ENCODE data around the gene PALLD.
"Not testable (repeated sequence)": the region's sequence is repeated elsewhere in the genome, so short reads cannot be mapped to it uniquely, and the experiment has no call there.

PALLD gene

GRCh38 chr4:168725930-168726329, 229.1 kb downstream of the PALLD start:
- no peaks in the 10 kb centered on the region for H3K79me2 ChIP-seq (ENCODE audit: low read length)
- no peak overlapping the region for H3K9ac ChIP-seq (ENCODE audit: low read length)
- no peak overlapping the region for H2AFZ ChIP-seq (ENCODE audit: low read length)
- TF ChIP-seq EZH2 (optimal IDR thresholded peaks at IDR 0.05; ENCODE audit: low read depth, low read length): no peak
- TF ChIP-seq, protein P1, sequence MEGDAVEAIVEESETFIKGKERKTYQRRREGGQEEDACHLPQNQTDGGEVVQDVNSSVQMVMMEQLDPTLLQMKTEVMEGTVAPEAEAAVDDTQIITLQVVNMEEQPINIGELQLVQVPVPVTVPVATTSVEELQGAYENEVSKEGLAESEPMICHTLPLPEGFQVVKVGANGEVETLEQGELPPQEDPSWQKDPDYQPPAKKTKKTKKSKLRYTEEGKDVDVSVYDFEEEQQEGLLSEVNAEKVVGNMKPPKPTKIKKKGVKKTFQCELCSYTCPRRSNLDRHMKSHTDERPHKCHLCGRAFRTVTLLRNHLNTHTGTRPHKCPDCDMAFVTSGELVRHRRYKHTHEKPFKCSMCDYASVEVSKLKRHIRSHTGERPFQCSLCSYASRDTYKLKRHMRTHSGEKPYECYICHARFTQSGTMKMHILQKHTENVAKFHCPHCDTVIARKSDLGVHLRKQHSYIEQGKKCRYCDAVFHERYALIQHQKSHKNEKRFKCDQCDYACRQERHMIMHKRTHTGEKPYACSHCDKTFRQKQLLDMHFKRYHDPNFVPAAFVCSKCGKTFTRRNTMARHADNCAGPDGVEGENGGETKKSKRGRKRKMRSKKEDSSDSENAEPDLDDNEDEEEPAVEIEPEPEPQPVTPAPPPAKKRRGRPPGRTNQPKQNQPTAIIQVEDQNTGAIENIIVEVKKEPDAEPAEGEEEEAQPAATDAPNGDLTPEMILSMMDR (IDR thresholded peaks at IDR 0.05; ENCODE audit: low read length): no peak
- TF ChIP-seq EZH2phosphoT487 (IDR thresholded peaks at IDR 0.05; ENCODE audit: low read length): no peak
- H3K36me3 ChIP-seq (replicated peaks; ENCODE audit: insufficient read depth, low read length): no peaks in the 10 kb centered on the region
- no peaks in the 10 kb centered on the region for H3K4me1 ChIP-seq (ENCODE audit: low read length)
- H3K27me3 ChIP-seq (replicated peaks; ENCODE audit: insufficient read depth, low read length): no peaks in the 10 kb centered on the region
- no peaks in the 10 kb centered on the region for H3K9me2 ChIP-seq (replicated peaks; ENCODE audit: insufficient read depth, low read length)
- H3F3A ChIP-seq (ENCODE audit: insufficient read depth, low read length): no peaks in the 10 kb centered on the region
- no peaks in the 10 kb centered on the region for H4K20me1 ChIP-seq (ENCODE audit: insufficient read depth, low read length)
- H3K27ac ChIP-seq (ENCODE audit: low read length): no peak overlapping the region
- no peak overlapping the region for H3K4me3 ChIP-seq (ENCODE audit: low read length)
- DNase-seq: no peak
- no peaks in the 10 kb centered on the region for H3K9me3 ChIP-seq (replicated peaks; ENCODE audit: insufficient read depth, low read length)
- H3K4me2 ChIP-seq (ENCODE audit: low read depth, low read length): no peak overlapping the region

- not testable (repeated sequence) for H3K4me3 ChIP-seq (ENCODE audit: low read length); DNase-seq; H2AFZ ChIP-seq (ENCODE audit: low read length); H3K4me2 ChIP-seq (ENCODE audit: low read depth, low read length); H3K9me2 ChIP-seq (replicated peaks; ENCODE audit: insufficient read depth, low read length); H3K9me3 ChIP-seq (replicated peaks; ENCODE audit: insufficient read depth, low read length); H3F3A ChIP-seq (ENCODE audit: insufficient read depth, low read length); H3K36me3 ChIP-seq (replicated peaks; ENCODE audit: insufficient read depth, low read length); H3K79me2 ChIP-seq (ENCODE audit: low read length); H3K27ac ChIP-seq (ENCODE audit: low read length); H3K27me3 ChIP-seq (replicated peaks; ENCODE audit: insufficient read depth, low read length); H3K4me1 ChIP-seq (ENCODE audit: low read length); H3K9ac ChIP-seq (ENCODE audit: low read length); H4K20me1 ChIP-seq (ENCODE audit: insufficient read depth, low read length)
Observed at GRCh38 chr4:168727181-168727580, 230.3 kb downstream of the PALLD start.

DNA sequence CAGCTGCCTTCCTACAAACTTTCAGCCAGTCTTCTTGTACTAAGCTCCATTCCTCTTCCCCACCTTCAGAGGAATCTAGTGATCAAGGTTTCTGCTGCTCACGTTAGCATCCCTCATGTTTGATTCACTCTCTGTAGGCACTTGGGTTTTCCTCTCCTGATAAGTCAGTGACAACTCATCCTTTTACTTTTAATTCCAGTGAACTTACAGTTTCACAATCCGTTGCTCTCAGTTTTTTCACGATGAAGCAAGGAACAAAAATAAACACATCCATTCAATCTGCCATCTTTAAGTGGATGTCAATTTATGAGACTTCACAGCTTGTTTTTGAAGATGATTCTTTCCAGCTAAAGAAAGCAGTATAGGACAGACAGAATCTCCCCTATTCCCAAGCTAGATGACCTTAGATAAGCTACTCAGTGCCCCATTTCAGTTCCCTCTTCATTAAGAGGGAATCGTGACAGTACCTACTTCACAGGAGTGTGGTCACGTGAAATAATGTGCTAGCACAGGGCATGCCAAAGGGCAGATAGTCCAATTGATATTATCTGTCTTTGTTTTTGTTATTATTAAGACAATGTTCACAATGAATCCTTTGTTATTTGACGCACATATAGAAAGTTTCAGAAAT, 234.3 kb downstream of the PALLD start:
- H2AFZ ChIP-seq (ENCODE audit: low read length): no peak overlapping the region
- TF ChIP-seq EZH2 (optimal IDR thresholded peaks at IDR 0.05; ENCODE audit: low read depth, low read length) (no peak), EZH2phosphoT487 (IDR thresholded peaks at IDR 0.05; ENCODE audit: low read length) (no peak)
- TF ChIP-seq, protein P1 (IDR thresholded peaks at IDR 0.05; ENCODE audit: low read length): no peak
- no peaks in the 10 kb centered on the region for H3F3A ChIP-seq (ENCODE audit: insufficient read depth, low read length)
- no peaks in the 10 kb centered on the region for H3K79me2 ChIP-seq (ENCODE audit: low read length)
- H3K4me1 ChIP-seq (ENCODE audit: low read length): no peaks in the 10 kb centered on the region
- H3K9me3 ChIP-seq (replicated peaks; ENCODE audit: insufficient read depth, low read length): no peaks in the 10 kb centered on the region
- H3K9me2 ChIP-seq (replicated peaks; ENCODE audit: insufficient read depth, low read length): no peaks in the 10 kb centered on the region
- DNase-seq: no peak
- H3K9ac ChIP-seq (ENCODE audit: low read length): no peak overlapping the region
- no peak overlapping the region for H3K4me2 ChIP-seq (ENCODE audit: low read depth, low read length)
- no peaks in the 10 kb centered on the region for H3K27me3 ChIP-seq (replicated peaks; ENCODE audit: insufficient read depth, low read length)
- H4K20me1 ChIP-seq (ENCODE audit: insufficient read depth, low read length): no peaks in the 10 kb centered on the region
- H3K36me3 ChIP-seq (replicated peaks; ENCODE audit: insufficient read depth, low read length): no peaks in the 10 kb centered on the region
- no peak overlapping the region for H3K27ac ChIP-seq (ENCODE audit: low read length)
- no peak overlapping the region for H3K4me3 ChIP-seq (ENCODE audit: low read length)

DNA sequence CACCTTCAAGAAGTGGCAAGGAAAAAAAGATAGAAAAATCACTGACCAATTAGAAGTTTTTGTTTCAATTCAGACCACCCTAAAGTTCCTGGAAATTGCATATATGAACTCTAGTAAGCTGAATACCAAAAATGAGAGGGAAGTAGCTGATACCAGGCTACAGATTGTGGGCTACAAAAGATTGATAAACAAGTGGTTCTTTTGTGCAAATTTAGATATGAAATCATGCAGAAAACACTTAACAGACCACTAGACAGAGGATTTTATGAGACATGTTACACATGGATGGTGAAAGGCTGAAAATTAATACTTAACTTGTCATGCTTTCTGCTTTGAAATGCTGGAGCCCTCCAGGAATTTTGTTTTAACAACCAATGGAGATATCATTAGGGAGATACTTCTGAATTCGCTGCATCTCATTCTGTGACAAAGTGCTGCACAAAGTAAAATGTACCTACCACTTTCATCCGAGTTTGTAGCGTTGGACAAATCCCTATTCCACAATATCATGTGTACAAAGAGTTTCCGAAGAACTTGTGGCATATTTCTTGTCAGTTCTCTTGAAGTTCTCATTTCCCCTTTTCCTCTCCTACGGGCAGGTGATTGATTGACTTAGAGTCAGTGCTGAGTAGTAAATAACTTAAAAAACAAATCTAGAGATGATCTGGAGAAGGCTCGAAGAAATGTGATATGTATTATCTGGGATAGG, 235.0 kb downstream of the PALLD start:
- no peaks in the 10 kb centered on the region for H4K20me1 ChIP-seq (ENCODE audit: insufficient read depth, low read length)
- no peaks in the 10 kb centered on the region for H3K79me2 ChIP-seq (ENCODE audit: low read length)
- no peak overlapping the region for H2AFZ ChIP-seq (ENCODE audit: low read length)
- H3K36me3 ChIP-seq (replicated peaks; ENCODE audit: insufficient read depth, low read length): no peaks in the 10 kb centered on the region
- no peak for DNase-seq
- H3K27ac ChIP-seq (ENCODE audit: low read length): no peak overlapping the region
- H3K9ac ChIP-seq (ENCODE audit: low read length): no peak overlapping the region
- H3K4me3 ChIP-seq (ENCODE audit: low read length): no peak overlapping the region
- H3K4me1 ChIP-seq (ENCODE audit: low read length): no peaks in the 10 kb centered on the region
- no peaks in the 10 kb centered on the region for H3F3A ChIP-seq (ENCODE audit: insufficient read depth, low read length)
- no peak overlapping the region for H3K4me2 ChIP-seq (ENCODE audit: low read depth, low read length)
- TF ChIP-seq, protein P1 (IDR thresholded peaks at IDR 0.05; ENCODE audit: low read length): no peak
- TF ChIP-seq EZH2 (optimal IDR thresholded peaks at IDR 0.05; ENCODE audit: low read depth, low read length) (no peak), EZH2phosphoT487 (IDR thresholded peaks at IDR 0.05; ENCODE audit: low read length) (no peak)
- no peaks in the 10 kb centered on the region for H3K9me2 ChIP-seq (replicated peaks; ENCODE audit: insufficient read depth, low read length)
- no peaks in the 10 kb centered on the region for H3K9me3 ChIP-seq (replicated peaks; ENCODE audit: insufficient read depth, low read length)
- H3K27me3 ChIP-seq (replicated peaks; ENCODE audit: insufficient read depth, low read length): no peaks in the 10 kb centered on the region
